IPS-20b (cell line): ENCODE measurements around the gene SCN4B.

Experiments
- H3K27ac ChIP-seq: one replicate; pipeline ENCODE4 v1.5.1; 2013; ENCODE audit warnings: low read length
- H3K27me3 ChIP-seq: 2 replicates; pipeline ENCODE4 v1.6.1; 2013; ENCODE audit warnings: mild to moderate bottlenecking, low read length, inconsistent platforms; ENCODE audit not compliant: insufficient read depth
- H3K36me3 ChIP-seq: 2 replicates; pipeline ENCODE4 v1.6.1; 2013; ENCODE audit warnings: low read depth, mild to moderate bottlenecking, inconsistent platforms, low read length, moderate library complexity; ENCODE audit not compliant: insufficient read depth
- H3K4me1 ChIP-seq: 2 replicates; pipeline ENCODE4 v1.6.1; 2013; ENCODE audit warnings: mild to moderate bottlenecking, control low read depth, inconsistent platforms, low read length, moderate library complexity; ENCODE audit not compliant: insufficient read depth
- H3K4me3 ChIP-seq: 2 replicates; pipeline ENCODE4 v1.5.1; 2013; ENCODE audit warnings: mild to moderate bottlenecking, low read length, inconsistent platforms
- H3K9ac ChIP-seq: 2 replicates; pipeline ENCODE4 v1.6.1; 2013; ENCODE audit warnings: low read depth, mild to moderate bottlenecking, inconsistent platforms, low read length, moderate library complexity
- H3K9me3 ChIP-seq: 2 replicates; pipeline ENCODE4 v1.6.1; 2013; ENCODE audit warnings: mild to moderate bottlenecking, low read depth, low read length, inconsistent platforms; ENCODE audit not compliant: insufficient read depth

Gene SCN4B

GRCh38 chr11:118086913-118087768 is 65.5 kb downstream of the SCN4B start, which contains the start of gene SMIM35:
Gene SMIM35, minus strand, starts transcription at chr11:118086963. Its CDS starts 206 bp downstream, at chr11:118086757.
- Histone ChIP-seq H3K27ac (no peak within 1 kb of the TSS), H3K9ac (no peak within 1 kb of the TSS), H3K4me3 (no peak within 1 kb of the TSS), H3K4me1 (no peaks in the 10 kb centered on the region), H3K9me3 (peaks cover 3% of the 10 kb centered on the region), H3K36me3 (no peaks in the 10 kb centered on the region), H3K27me3 (no peaks in the 10 kb centered on the region)

GRCh38 chr11:118084656-118085055 is 68.0 kb downstream of the SCN4B start:
- Histone ChIP-seq H3K4me3 (no peak overlapping the region), H3K36me3 (no peaks in the 10 kb centered on the region), H3K27me3 (no peaks in the 10 kb centered on the region), H3K4me1 (no peaks in the 10 kb centered on the region), H3K9me3 (peaks cover 3% of the 10 kb centered on the region), H3K9ac (no peak overlapping the region), H3K27ac (no peak overlapping the region)

- Histone ChIP-seq H3K36me3 (no peaks in the 10 kb centered on the region), H3K27ac (no peak overlapping the region), H3K27me3 (no peaks in the 10 kb centered on the region), H3K9me3 (peaks cover 3% of the 10 kb centered on the region), H3K9ac (no peak overlapping the region), H3K4me3 (no peak overlapping the region), H3K4me1 (no peaks in the 10 kb centered on the region)
Measured at GRCh38 chr11:118084247-118084646, 68.4 kb downstream of the SCN4B start.
